Psoas muscle (tissue), 8 donors: Measurements from ENCODE around the gene FUCA1. TPM values are rescaled to one million over a fixed set of nuclear protein-coding genes. Genes with fewer than 3 reads are reported as not detected.

Experiments used
- ATAC-seq, 4 donors: fragments of 200-7000 bp; cut with Tn5 transposase; one replicate each; pipeline ENCODE4 v1.9.1; 2020; ENCODE audit warnings: moderate library complexity in 3 of 4, mild to moderate bottlenecking in 2 of 4
- DNase-seq, 2 donors: peaks; one replicate each; pipeline ENCODE4 v3.0.0-alpha.2; 2020
- H3K27ac ChIP-seq: fragments of 200-600 bp; one replicate; pipeline ENCODE4 v1.8.0; 2022
- H3K27me3 ChIP-seq, 3 donors: fragments of 200-600 bp in 1 of 3; one replicate each; pipeline versions ENCODE4 v1.6.1 to v1.8.0; 2013 to 2022; ENCODE audit warnings: low read length in 2 of 3, mild to moderate bottlenecking in 2 of 3, moderate library complexity in 1 of 3; ENCODE audit not compliant: insufficient read depth in 3 of 3
- H3K36me3 ChIP-seq, 2 donors: fragments of 200-600 bp in 1 of 2; one replicate each; pipeline versions ENCODE4 v1.6.1 to v1.8.0; 2013 to 2022; ENCODE audit warnings: low read depth in 1 of 2, mild to moderate bottlenecking in 1 of 2, moderate library complexity in 1 of 2; ENCODE audit not compliant: insufficient read depth in 1 of 2
- H3K4me1 ChIP-seq: fragments of 200-600 bp; one replicate; pipeline ENCODE4 v1.8.0; 2022
- H3K4me3 ChIP-seq: fragments of 200-600 bp; one replicate; pipeline ENCODE4 v1.8.0; 2022; ENCODE audit warnings: mild to moderate bottlenecking
- H3K9me3 ChIP-seq: fragments of 200-600 bp; one replicate; pipeline ENCODE4 v1.8.0; 2022
- WGBS, 3 donors: extraction: QIAGEN DNeasy Blood & Tissue Kit; methylation state at CpG; one replicate each; pipeline versions ENCODE4 v1.1.6 to v1.1.7; 2013; 5-methylcytosine and 5-hydroxymethylcytosine counted together
- intact Hi-C, 2 donors: fragments of 100-400 bp; cut with DNase I; formaldehyde crosslinking; loops; one replicate each; pipeline versions ENCODE4 v1.11.0 to v1.14.2; 2022
- polyA plus RNA-seq, 3 donors: library from polyadenylated mRNA; stranded (reverse); fragments of 200-250 nt; gene quantifications; one replicate each; pipeline ENCODE4 v1.2.3, GENCODE V29; 2013
- total RNA-seq, 4 donors: library from RNA; stranded (reverse); fragmentation: NEBNext Ultra II Directional in 2 of 4; extraction: Animal tissue kit (Norgen Biotek cat#: 25700) in 2 of 4; gene quantifications; one replicate each; pipeline versions ENCODE4 v1.2.1 to v1.2.4, GENCODE V29; 2021 to 2023
- TF ChIP-seq, protein P1 (sequence below): fragments of 200-600 bp; IDR thresholded peaks from one replicate; pipeline ENCODE4 v1.8.0; 2022; ENCODE audit warnings: antibody characterized with exemption
- donor health status: healthy with polysubstance abuse.
- donor health status: DM: no; HTN: no; CAD: no; lungs with moderate emphysema.
- donor health status: Bipolar disorder and iron deficiency.
- donor health status: healthy.
- donor health status: DM: yes; HTN: yes; CAD: no.
- donor health status: DM: no; HTN: no; CAD: no.
- donor health status: DM: no; HTN: no; CAD: no.
- donor health status: DM: yes; HTN: yes; CAD: no.

Gene FUCA1
- total and polyA plus RNA-seq, 7 donors = 5.9 to 17.3 (median 9.2) TPM

DNA sequence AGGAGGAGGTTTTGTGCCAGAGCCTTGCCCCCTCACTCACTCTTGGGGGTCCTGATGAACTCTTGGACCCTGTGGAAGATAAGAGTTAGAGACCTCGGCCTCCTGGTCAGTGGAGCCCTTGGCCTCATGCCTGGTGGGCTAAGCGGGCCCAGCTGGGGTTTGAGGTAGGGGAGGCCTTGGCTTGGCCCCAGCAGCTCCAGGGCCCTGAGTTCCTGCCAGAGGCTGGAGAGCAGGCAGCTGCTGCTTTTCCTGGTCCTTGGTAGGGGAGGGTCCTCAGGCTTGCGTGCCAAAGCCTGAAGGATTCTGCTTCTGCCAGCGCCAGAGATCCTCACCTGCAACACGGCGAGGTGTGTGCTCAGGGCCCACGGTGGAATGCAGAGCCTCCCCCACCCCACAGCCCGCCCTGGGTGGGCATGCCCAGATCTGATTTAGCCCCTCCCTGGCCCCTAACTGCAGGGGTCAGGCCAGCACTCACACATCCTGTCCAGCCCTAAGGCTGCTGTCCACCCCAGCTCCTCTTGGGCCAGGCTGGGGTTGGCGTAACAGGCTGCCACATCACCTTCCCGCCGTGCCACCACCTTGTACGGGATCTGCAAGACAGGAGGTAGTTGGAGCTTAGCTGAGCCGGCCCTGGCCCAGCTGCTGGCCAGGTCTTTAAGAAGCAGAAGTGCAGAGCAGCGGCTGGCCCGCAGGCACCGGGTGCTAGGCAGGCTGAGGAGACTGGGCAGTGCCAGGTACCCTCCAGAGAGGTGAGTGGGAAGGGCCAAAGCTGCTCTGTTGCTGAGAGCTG lies 72.2 kb downstream of the FUCA1 start:
- Histone ChIP-seq H3K9me3 (no peaks in the 10 kb centered on the region), H3K4me1 (peaks cover 25% of the 10 kb centered on the region), H3K27ac (no peak overlapping the region), H3K36me3 (peaks cover 0 to 32% of the 10 kb centered on the region in 2 donors), H3K4me3 (no peak overlapping the region), H3K27me3 (no peaks in the 10 kb centered on the region)
- TF ChIP-seq, protein P1, sequence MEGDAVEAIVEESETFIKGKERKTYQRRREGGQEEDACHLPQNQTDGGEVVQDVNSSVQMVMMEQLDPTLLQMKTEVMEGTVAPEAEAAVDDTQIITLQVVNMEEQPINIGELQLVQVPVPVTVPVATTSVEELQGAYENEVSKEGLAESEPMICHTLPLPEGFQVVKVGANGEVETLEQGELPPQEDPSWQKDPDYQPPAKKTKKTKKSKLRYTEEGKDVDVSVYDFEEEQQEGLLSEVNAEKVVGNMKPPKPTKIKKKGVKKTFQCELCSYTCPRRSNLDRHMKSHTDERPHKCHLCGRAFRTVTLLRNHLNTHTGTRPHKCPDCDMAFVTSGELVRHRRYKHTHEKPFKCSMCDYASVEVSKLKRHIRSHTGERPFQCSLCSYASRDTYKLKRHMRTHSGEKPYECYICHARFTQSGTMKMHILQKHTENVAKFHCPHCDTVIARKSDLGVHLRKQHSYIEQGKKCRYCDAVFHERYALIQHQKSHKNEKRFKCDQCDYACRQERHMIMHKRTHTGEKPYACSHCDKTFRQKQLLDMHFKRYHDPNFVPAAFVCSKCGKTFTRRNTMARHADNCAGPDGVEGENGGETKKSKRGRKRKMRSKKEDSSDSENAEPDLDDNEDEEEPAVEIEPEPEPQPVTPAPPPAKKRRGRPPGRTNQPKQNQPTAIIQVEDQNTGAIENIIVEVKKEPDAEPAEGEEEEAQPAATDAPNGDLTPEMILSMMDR = no peak
- DNase-seq = no peak
- WGBS, 3 donors = 64 to 81% (median 74%) methylated on average over 16 of the region's 16 CpGs
- ATAC-seq = no peak
- intact Hi-C loops = no loop called here

Other genes starting within 250 kb of the FUCA1 start
- 100 to 1,000 TPM; 486 to 688 (median 592) TPM for gene RPL11, start 176.5 kb downstream of the FUCA1 start, total RNA-seq
- gene RPL11, start 176.5 kb downstream of the FUCA1 start, polyA plus RNA-seq = 1,000 to 10,000 TPM in 2 of 3 donors, 100 to 1,000 TPM in 1; 842 to 1,926 (median 1,102) TPM
- 10 to 100 TPM; 41.4 to 68.9 (median 52.3) TPM for gene ELOA, start 124.8 kb downstream of the FUCA1 start, total RNA-seq
- 10 to 100 TPM; 19.8 to 53.1 (median 36.2) TPM for gene ELOA, start 124.8 kb downstream of the FUCA1 start, polyA plus RNA-seq
- 10 to 100 TPM; 53.4 to 72.1 (median 63.4) TPM for gene PITHD1, start 89.9 kb downstream of the FUCA1 start, total RNA-seq
- 100 to 1,000 TPM in 2 of 3 donors, 10 to 100 TPM in 1; 45.2 to 162 (median 116) TPM for gene PITHD1, start 89.9 kb downstream of the FUCA1 start, polyA plus RNA-seq
- 10 to 100 TPM; 24.0 to 35.2 (median 28.6) TPM for gene LYPLA2, start 77.1 kb downstream of the FUCA1 start, total RNA-seq
- 10 to 100 TPM; 37.0 to 97.6 (median 43.3) TPM for gene LYPLA2, start 77.1 kb downstream of the FUCA1 start, polyA plus RNA-seq
- gene GALE, start 67.5 kb downstream of the FUCA1 start, total RNA-seq = 1 to 10 TPM; 6.4 to 7.7 (median 6.9) TPM
- gene GALE, start 67.5 kb downstream of the FUCA1 start, polyA plus RNA-seq = 10 to 100 TPM in 2 of 3 donors, 1 to 10 TPM in 1; 8.5 to 69.9 (median 11.2) TPM
- 10 to 100 TPM; 27.2 to 55.4 (median 35.4) TPM for gene HMGCL, start 42.9 kb downstream of the FUCA1 start, total RNA-seq
- gene HMGCL, start 42.9 kb downstream of the FUCA1 start, polyA plus RNA-seq = 10 to 100 TPM; 19.6 to 38.4 (median 25.0) TPM
- gene CNR2, start 45.1 kb upstream of the FUCA1 start, total RNA-seq = under 1 TPM in 1 of 4 donors, not detected in 3; 0.08 TPM
- under 1 TPM in 2 of 3 donors, not detected in 1; 0.01 to 0.13 TPM for gene CNR2, start 45.1 kb upstream of the FUCA1 start, polyA plus RNA-seq
- 10 to 100 TPM; 56.7 to 63.1 (median 60.0) TPM for gene PNRC2, start 91.5 kb upstream of the FUCA1 start, total RNA-seq
- 100 to 1,000 TPM in 1 of 3 donors, 10 to 100 TPM in 2; 39.5 to 179 (median 74.0) TPM for gene PNRC2, start 91.5 kb upstream of the FUCA1 start, polyA plus RNA-seq
- gene SRSF10, start 112.0 kb upstream of the FUCA1 start, total RNA-seq = 10 to 100 TPM; 29.5 to 54.0 (median 46.7) TPM
- gene SRSF10, start 112.0 kb upstream of the FUCA1 start, polyA plus RNA-seq = 10 to 100 TPM; 28.8 to 56.6 (median 42.0) TPM
- gene MYOM3, start 243.8 kb upstream of the FUCA1 start, total RNA-seq = 100 to 1,000 TPM; 130 to 505 (median 308) TPM
- gene MYOM3, start 243.8 kb upstream of the FUCA1 start, polyA plus RNA-seq = 100 to 1,000 TPM in 2 of 3 donors, 10 to 100 TPM in 1; 86.7 to 152 (median 122) TPM